DMS114 treated with DMSO at 0.1 percent for 48 hours (cell line): ENCODE measurements around the gene FBXO33.

Source experiments
- DNase-seq: peaks from one replicate; lab custom pipeline; 2025; ENCODE audit not compliant: unreplicated experiment; lab: John Stamatoyannopoulos, UW

Gene FBXO33

GRCh38 chr14:39432179-39432618 lies at the start of gene FBXO33:
TSS of gene FBXO33 (minus strand) at chr14:39432433. CDS start at chr14:39432162, 271 bp downstream.
- peak; percentile 87 for DNase-seq

- DNase-seq, result no peak
Observed at GRCh38 chr14:39474416-39474911, 42.2 kb upstream of the FBXO33 start.

GRCh38 chr14:39472078-39472477 lies 39.8 kb upstream of the FBXO33 start:
- no peak for DNase-seq

- DNase-seq, result no peak
Observed at GRCh38 chr14:39469094-39469710, 37.0 kb upstream of the FBXO33 start.

GRCh38 chr14:39467889-39468524 lies 35.8 kb upstream of the FBXO33 start:
- no peak for DNase-seq

GRCh38 chr14:39459795-39460478 lies 27.7 kb upstream of the FBXO33 start:
- DNase-seq, result no peak

GRCh38 chr14:39456702-39457250 lies 24.5 kb upstream of the FBXO33 start:
- DNase-seq, result no peak

GRCh38 chr14:39454906-39455539 lies 22.8 kb upstream of the FBXO33 start:
- DNase-seq, result no peak

- DNase-seq, result no peak
Observed at GRCh38 chr14:39452680-39453079, 20.4 kb upstream of the FBXO33 start.

GRCh38 chr14:39451811-39452210 lies 19.6 kb upstream of the FBXO33 start:
- no peak for DNase-seq

GRCh38 chr14:39447175-39447661 lies 15.0 kb upstream of the FBXO33 start:
- no peak for DNase-seq

- DNase-seq, result no peak
Observed at GRCh38 chr14:39446131-39446744, 14.0 kb upstream of the FBXO33 start.

- no peak for DNase-seq
Observed at GRCh38 chr14:39442293-39442692, 10.1 kb upstream of the FBXO33 start.

- DNase-seq, result no peak
Observed at GRCh38 chr14:39441805-39442204, 9.6 kb upstream of the FBXO33 start.

GRCh38 chr14:39440975-39441374 lies 8.7 kb upstream of the FBXO33 start:
- no peak for DNase-seq

- DNase-seq, result no peak
Observed at GRCh38 chr14:39435241-39435640, 3.0 kb upstream of the FBXO33 start.

GRCh38 chr14:39434401-39434800 lies 2.2 kb upstream of the FBXO33 start:
- DNase-seq, result no peak

GRCh38 chr14:39433452-39433813 lies 1.2 kb upstream of the FBXO33 start:
- DNase-seq, result no peak

GRCh38 chr14:39432619-39433451 lies 602 bp upstream of the FBXO33 start:
- peak; percentile 82 for DNase-seq
